ENCODE data around the gene SASH1.
"Not testable (repeated sequence)": the region's sequence is repeated elsewhere in the genome, so short reads cannot be mapped to it uniquely, and the experiment has no call there.

Gene SASH1

GRCh38 chr6:148565930-148566663 is 223.5 kb downstream of the SASH1 start:
- Mint-ChIP-seq H3K27me3 (peaks cover 19% of the 10 kb centered on the region), H3K27ac (peak overlapping the region; percentile 71), H3K36me3 (ENCODE audit: low read depth) (no peaks in the 10 kb centered on the region), H3K4me1 (ENCODE audit: low read depth) (peaks cover 32% of the 10 kb centered on the region), H3K9me3 (no peaks in the 10 kb centered on the region), H3K4me3 (no peak overlapping the region)
- intact Hi-C loops (cut with micrococcal nuclease): no loop called here

GRCh38 chr6:148566664-148567350 is 224.2 kb downstream of the SASH1 start:
- Mint-ChIP-seq H3K4me1 (ENCODE audit: low read depth) (peaks cover 32% of the 10 kb centered on the region), H3K27me3 (peaks cover 19% of the 10 kb centered on the region), H3K9me3 (no peaks in the 10 kb centered on the region), H3K4me3 (no peak overlapping the region), H3K27ac (peak overlapping the region; percentile 71), H3K36me3 (ENCODE audit: low read depth) (no peaks in the 10 kb centered on the region)
- intact Hi-C loops (cut with micrococcal nuclease): no loop called here

- Mint-ChIP-seq H3K9me3 (no peaks in the 10 kb centered on the region), H3K27ac (peak overlapping the region; percentile 26), H3K36me3 (ENCODE audit: low read depth) (no peaks in the 10 kb centered on the region), H3K4me1 (ENCODE audit: low read depth) (peaks cover 29% of the 10 kb centered on the region), H3K4me3 (no peak overlapping the region), H3K27me3 (peaks cover 12% of the 10 kb centered on the region)
- intact Hi-C loops (cut with micrococcal nuclease): loop anchor here (10.0 kb wide), 1 partner anchor 454 kb away; no protein-coding TSS in a partner anchor
Observed at GRCh38 chr6:148570456-148570855, 227.8 kb downstream of the SASH1 start.

- no peaks in the 10 kb centered on the region for H3K9me3 Mint-ChIP-seq
- H3K4me1 Mint-ChIP-seq (ENCODE audit: low read depth): peaks cover 10% of the 10 kb centered on the region
- no peaks in the 10 kb centered on the region for H3K36me3 Mint-ChIP-seq (ENCODE audit: low read depth)
- intact Hi-C loops (cut with micrococcal nuclease): loop anchor here (10.0 kb wide), 1 partner anchor 452 kb away; no protein-coding TSS in a partner anchor
- H3K27me3 Mint-ChIP-seq: peaks cover 17% of the 10 kb centered on the region
- no peak overlapping the region for H3K4me3 Mint-ChIP-seq
- no peak overlapping the region for H3K27ac Mint-ChIP-seq
Observed at GRCh38 chr6:148572676-148573335, 230.2 kb downstream of the SASH1 start.

- Mint-ChIP-seq H3K36me3 (ENCODE audit: low read depth) (no peaks in the 10 kb centered on the region), H3K27me3 (peaks cover 20% of the 10 kb centered on the region), H3K27ac (no peak overlapping the region), H3K4me1 (ENCODE audit: low read depth) (peaks cover 21% of the 10 kb centered on the region), H3K9me3 (no peaks in the 10 kb centered on the region), H3K4me3 (no peak overlapping the region)
- intact Hi-C loops (cut with micrococcal nuclease): loop anchor here (10.0 kb wide), 1 partner anchor 451 kb away; no protein-coding TSS in a partner anchor
Observed at GRCh38 chr6:148573922-148574321, 231.3 kb downstream of the SASH1 start.

- Mint-ChIP-seq H3K27me3 (peaks cover 28% of the 10 kb centered on the region), H3K36me3 (ENCODE audit: low read depth) (no peaks in the 10 kb centered on the region), H3K27ac (no peak overlapping the region), H3K9me3 (no peaks in the 10 kb centered on the region), H3K4me1 (ENCODE audit: low read depth) (peaks cover 26% of the 10 kb centered on the region), H3K4me3 (no peak overlapping the region)
- intact Hi-C loops (cut with micrococcal nuclease): loop anchor here (1.0 to 10.0 kb wide), 3 partner anchors 124 to 447 kb away; no protein-coding TSS in a partner anchor
Observed at GRCh38 chr6:148577687-148578488, 235.2 kb downstream of the SASH1 start.

GRCh38 chr6:148578489-148578814 is 235.8 kb downstream of the SASH1 start:
- Mint-ChIP-seq H3K4me3 (no peak overlapping the region), H3K27ac (no peak overlapping the region), H3K36me3 (ENCODE audit: low read depth) (no peaks in the 10 kb centered on the region), H3K27me3 (peaks cover 28% of the 10 kb centered on the region), H3K4me1 (ENCODE audit: low read depth) (peaks cover 26% of the 10 kb centered on the region), H3K9me3 (no peaks in the 10 kb centered on the region)
- intact Hi-C loops (cut with micrococcal nuclease): loop anchor here (1.0 to 10.0 kb wide), 3 partner anchors 124 to 446 kb away; no protein-coding TSS in a partner anchor

GRCh38 chr6:148578837-148579565 is 236.4 kb downstream of the SASH1 start:
- no peak overlapping the region for H3K4me3 Mint-ChIP-seq
- intact Hi-C loops (cut with micrococcal nuclease): loop anchor here (1.0 to 10.0 kb wide), 3 partner anchors 123 to 446 kb away; no protein-coding TSS in a partner anchor
- no peaks in the 10 kb centered on the region for H3K9me3 Mint-ChIP-seq
- no peaks in the 10 kb centered on the region for H3K36me3 Mint-ChIP-seq (ENCODE audit: low read depth)
- H3K27me3 Mint-ChIP-seq: peaks cover 31% of the 10 kb centered on the region
- no peak overlapping the region for H3K27ac Mint-ChIP-seq
- peaks cover 26% of the 10 kb centered on the region for H3K4me1 Mint-ChIP-seq (ENCODE audit: low read depth)

- Mint-ChIP-seq H3K27ac (no peak overlapping the region), H3K4me1 (ENCODE audit: low read depth) (peaks cover 26% of the 10 kb centered on the region), H3K9me3 (peaks cover 12% of the 10 kb centered on the region), H3K36me3 (ENCODE audit: low read depth) (no peaks in the 10 kb centered on the region), H3K27me3 (peaks cover 42% of the 10 kb centered on the region), H3K4me3 (no peak overlapping the region)
- intact Hi-C loops (cut with micrococcal nuclease): no loop called here
Observed at GRCh38 chr6:148580442-148580841, 237.8 kb downstream of the SASH1 start.

- intact Hi-C loops (cut with micrococcal nuclease): no loop called here
- Mint-ChIP-seq H3K4me1 (ENCODE audit: low read depth) (peaks cover 17% of the 10 kb centered on the region), H3K36me3 (ENCODE audit: low read depth) (no peaks in the 10 kb centered on the region), H3K27ac (no peak overlapping the region), H3K4me3 (no peak overlapping the region), H3K9me3 (peaks cover 30% of the 10 kb centered on the region), H3K27me3 (peaks cover 42% of the 10 kb centered on the region)
Observed at GRCh38 chr6:148583631-148584030, 241.0 kb downstream of the SASH1 start.

- H3K4me1 Mint-ChIP-seq (ENCODE audit: low read depth); H3K4me3 Mint-ChIP-seq; H3K36me3 Mint-ChIP-seq (ENCODE audit: low read depth); intact Hi-C loops (cut with micrococcal nuclease); H3K27ac Mint-ChIP-seq: not testable (repeated sequence)
- H3K27me3 Mint-ChIP-seq: peaks cover 40% of the 10 kb centered on the region
- peaks cover 30% of the 10 kb centered on the region for H3K9me3 Mint-ChIP-seq
Observed at GRCh38 chr6:148585641-148586040, 243.0 kb downstream of the SASH1 start.

GRCh38 chr6:148590883-148591282 is 248.2 kb downstream of the SASH1 start:
- peaks cover 5% of the 10 kb centered on the region for H3K4me1 Mint-ChIP-seq (ENCODE audit: low read depth)
- no peaks in the 10 kb centered on the region for H3K36me3 Mint-ChIP-seq (ENCODE audit: low read depth)
- intact Hi-C loops (cut with micrococcal nuclease): no loop called here
- peaks cover 14% of the 10 kb centered on the region for H3K9me3 Mint-ChIP-seq
- no peak overlapping the region for H3K27ac Mint-ChIP-seq
- H3K27me3 Mint-ChIP-seq: peaks cover 12% of the 10 kb centered on the region
- no peak overlapping the region for H3K4me3 Mint-ChIP-seq

GRCh38 chr6:148591656-148592055 is 249.0 kb downstream of the SASH1 start:
- Mint-ChIP-seq H3K9me3 (peaks cover 6% of the 10 kb centered on the region), H3K4me3 (no peak overlapping the region), H3K4me1 (ENCODE audit: low read depth) (peaks cover 5% of the 10 kb centered on the region), H3K27ac (no peak overlapping the region), H3K27me3 (peaks cover 8% of the 10 kb centered on the region), H3K36me3 (ENCODE audit: low read depth) (no peaks in the 10 kb centered on the region)
- intact Hi-C loops (cut with micrococcal nuclease): no loop called here

Measured in dendritic cell treated with granulocyte-macrophage colony-stimulating factor and Interleukin-4, amounts not matched to agents 40 ng/mL and 50 ng/mL, for 4 days (primary cell).